H1 (cell line): Measurements from ENCODE around the gene LTN1. TPM values are rescaled to one million over a fixed set of nuclear protein-coding genes. Genes with fewer than 3 reads are reported as not detected.

Experiments
- CTCF ChIA-PET: fragments of 300-600 bp; sonication (Branson Sonifier 250); formaldehyde crosslinking; loops from one replicate; lab custom pipeline; 2021; ENCODE audit not compliant: partially characterized antibody; lab: Charles Lee
- POLR2A ChIA-PET: fragments of 300-600 bp; sonication (Branson Sonifier 250); formaldehyde crosslinking; loops from one replicate; lab custom pipeline; 2021; ENCODE audit warnings: inconsistent platforms; ENCODE audit not compliant: partially characterized antibody; lab: Charles Lee
- DNase-seq, 2 experiments: peaks; one replicate each; pipeline versions ENCODE4 v3.0.0 to v3.0.0-alpha.2; 2010 to 2022; ENCODE audit warnings: low spot score in 2 of 2, low read depth in 1 of 2, mixed read lengths in 1 of 2
- FAIRE-seq: peaks from 2 replicates; lab custom pipeline; 2011; peaks lifted over from hg19 to GRCh38; lab: Jason Lieb, UNC
- H2AFZ ChIP-seq: 2 replicates; pipeline ENCODE4 v1.8.1; 2012; ENCODE audit warnings: low read length, inconsistent platforms
- H2AK5ac ChIP-seq: 2 replicates; pipeline ENCODE4 v1.6.1; 2013; ENCODE audit warnings: low read depth, low read length
- H2BK120ac ChIP-seq: replicated peaks from 2 replicates; pipeline ENCODE3; 2013; ENCODE audit warnings: low read depth, low read length, inconsistent platforms
- H2BK12ac ChIP-seq: 2 replicates; pipeline ENCODE4 v1.6.1; 2013; ENCODE audit warnings: low read depth, low read length
- H2BK15ac ChIP-seq: 2 replicates; pipeline ENCODE4 v1.6.1; 2013; ENCODE audit warnings: low read length
- H2BK20ac ChIP-seq: 2 replicates; pipeline ENCODE4 v1.6.1; 2013; ENCODE audit warnings: low read length
- H2BK5ac ChIP-seq: 2 replicates; pipeline ENCODE4 v1.6.1; 2013; ENCODE audit warnings: low read depth, low read length
- H3K14ac ChIP-seq: 2 replicates; pipeline ENCODE4 v1.6.1; 2013; ENCODE audit warnings: inconsistent platforms; ENCODE audit not compliant: insufficient read length
- H3K18ac ChIP-seq: 2 replicates; pipeline ENCODE4 v1.6.1; 2013; ENCODE audit warnings: low read length; ENCODE audit errors: extremely low read depth
- H3K23ac ChIP-seq: 2 replicates; pipeline ENCODE4 v1.6.1; 2013; ENCODE audit warnings: inconsistent platforms; ENCODE audit not compliant: insufficient read length
- H3K23me2 ChIP-seq: 2 replicates; pipeline ENCODE4 v1.6.1; 2013; ENCODE audit warnings: low read depth, low read length
- H3K27ac ChIP-seq: 2 replicates; pipeline ENCODE4 v1.6.1; 2011; ENCODE audit warnings: low read depth, low read length, inconsistent platforms
- H3K27me3 ChIP-seq, 4 experiments: replicated peaks in 1 of 4; 1 replicate in 1 of 4; 2 replicates in 3 of 4; pipeline versions ENCODE4 v1.6.1 to v1.8.1; 2011 to 2013; ENCODE audit warnings: low read length in 3 of 4, mild to moderate bottlenecking in 3 of 4, inconsistent platforms in 2 of 4, mixed read lengths in 2 of 4, moderate library complexity in 1 of 4; ENCODE audit not compliant: control insufficient read depth in 3 of 4, insufficient read depth in 3 of 4; ENCODE audit errors: extremely low read depth in 1 of 4
- H3K36me3 ChIP-seq, 4 experiments: 2 replicates each; pipeline versions ENCODE4 v1.6.1 to v1.8.1; 2011 to 2013; ENCODE audit warnings: mild to moderate bottlenecking in 4 of 4, low read length in 3 of 4, moderate library complexity in 2 of 4, control low read depth in 1 of 4, inconsistent platforms in 1 of 4; ENCODE audit not compliant: insufficient read depth in 4 of 4, control insufficient read depth in 2 of 4
- H3K4ac ChIP-seq: replicated peaks from 2 replicates; pipeline ENCODE3; 2013; ENCODE audit warnings: low read length, low read depth, mixed read lengths, inconsistent platforms; ENCODE audit not compliant: insufficient read length
- H3K4me1 ChIP-seq, 4 experiments: replicated peaks in 1 of 4; 1 replicate in 1 of 4; 2 replicates in 3 of 4; pipeline versions ENCODE4 v1.6.1 to v1.8.1; 2011 to 2013; ENCODE audit warnings: low read length in 3 of 4, inconsistent platforms in 2 of 4, mixed read lengths in 1 of 4; ENCODE audit not compliant: insufficient read depth in 4 of 4, control insufficient read depth in 3 of 4
- H3K4me2 ChIP-seq, 2 experiments: 2 replicates each; pipeline versions ENCODE4 v1.6.1 to v1.8.1; 2011 to 2013; ENCODE audit warnings: low read depth in 2 of 2, low read length in 2 of 2, control low read depth in 1 of 2, inconsistent platforms in 1 of 2, mild to moderate bottlenecking in 1 of 2; ENCODE audit not compliant: insufficient read depth in 1 of 2
- H3K4me3 ChIP-seq, 4 experiments: fragments of 200-600, 300-600 bp in 1 of 4; sonication (generic), shearing (Covaris generic), sonication (Bioruptor Twin) in 1 of 4; 2 replicates each; pipeline versions ENCODE4 v1.5.1 to v1.8.1; 2011 to 2016; ENCODE audit warnings: low read length in 4 of 4, low read depth in 3 of 4, control low read depth in 2 of 4, inconsistent platforms in 2 of 4, mild to moderate bottlenecking in 2 of 4, mixed read lengths in 1 of 4, moderate library complexity in 1 of 4; ENCODE audit not compliant: insufficient read depth in 2 of 4; ENCODE audit errors: extremely low read depth in 1 of 4
- H3K56ac ChIP-seq: replicated peaks from 2 replicates; pipeline ENCODE3; 2013; ENCODE audit warnings: low read depth, mild to moderate bottlenecking, mixed read lengths, low read length, inconsistent platforms; ENCODE audit not compliant: insufficient read length
- H3K79me1 ChIP-seq: 2 replicates; pipeline ENCODE4 v1.6.1; 2013; ENCODE audit warnings: low read depth, low read length, control low read depth
- H3K79me2 ChIP-seq, 2 experiments: 2 replicates each; pipeline versions ENCODE4 v1.6.1 to v1.8.1; 2012 to 2013; ENCODE audit warnings: low read length in 2 of 2, mild to moderate bottlenecking in 2 of 2, inconsistent platforms in 1 of 2; ENCODE audit not compliant: insufficient read depth in 2 of 2, control insufficient read depth in 1 of 2
- H3K9ac ChIP-seq, 4 experiments: replicated peaks in 1 of 4; 1 replicate in 1 of 4; 2 replicates in 3 of 4; pipeline versions ENCODE4 v1.6.1 to v1.8.1; 2011 to 2013; ENCODE audit warnings: low read depth in 3 of 4, low read length in 3 of 4, control low read depth in 2 of 4, mild to moderate bottlenecking in 2 of 4, moderate library complexity in 2 of 4, inconsistent platforms in 1 of 4; ENCODE audit errors: extremely low read depth in 1 of 4
- H3K9me3 ChIP-seq, 2 experiments: 2 replicates each; pipeline versions ENCODE4 v1.6.1 to v1.8.1; 2012 to 2013; ENCODE audit warnings: mild to moderate bottlenecking in 2 of 2, moderate library complexity in 2 of 2, control low read depth in 1 of 2, inconsistent platforms in 1 of 2, low read depth in 1 of 2, low read length in 1 of 2, mixed read lengths in 1 of 2; ENCODE audit not compliant: insufficient read depth in 2 of 2
- H4K20me1 ChIP-seq, 2 experiments: replicated peaks in 1 of 2; 2 replicates each; pipeline versions ENCODE3 to v1.8.1; 2011 to 2013; ENCODE audit warnings: inconsistent platforms in 2 of 2, low read length in 2 of 2, mild to moderate bottlenecking in 1 of 2; ENCODE audit not compliant: insufficient read depth in 2 of 2, control insufficient read depth in 1 of 2
- H4K5ac ChIP-seq: 2 replicates; pipeline ENCODE4 v1.6.1; 2013; ENCODE audit warnings: low read length, low read depth, mixed read lengths, inconsistent platforms; ENCODE audit not compliant: insufficient read length
- H4K8ac ChIP-seq: 2 replicates; pipeline ENCODE4 v1.8.0; 2013; ENCODE audit warnings: mild to moderate bottlenecking, moderate library complexity, low read length, inconsistent platforms; ENCODE audit not compliant: insufficient read depth; ENCODE audit errors: extremely low read depth
- H4K91ac ChIP-seq: replicated peaks from 2 replicates; pipeline ENCODE3; 2013; ENCODE audit warnings: low read length, mixed read lengths, inconsistent platforms; ENCODE audit not compliant: insufficient read length
- CTBP2 ChIP-seq: IDR thresholded peaks from 2 replicates; pipeline ENCODE4 v1.7.0; 2011; ENCODE audit warnings: borderline replicate concordance, mild to moderate bottlenecking, moderate library complexity, mixed read lengths, low read length; ENCODE audit not compliant: insufficient read depth, insufficient read length
- WGBS, 2 experiments: shearing (Covaris generic) in 1 of 2; methylation state at CpG; one replicate each; pipeline versions ENCODE4 v1.1.6 to v1.1.7; 2013 to 2015; ENCODE audit warnings: low lambda C conversion rate in 2 of 2, mixed read lengths in 2 of 2, inconsistent platforms in 1 of 2, low coverage in 1 of 2, missing lambda C conversion rate in 1 of 2; ENCODE audit not compliant: insufficient replicate concordance in 2 of 2, insufficient coverage in 1 of 2, insufficient read length in 1 of 2; ENCODE audit errors: extremely low coverage in 1 of 2, missing lambda C conversion rate in 1 of 2; 5-methylcytosine and 5-hydroxymethylcytosine counted together
- polyA plus RNA-seq, 7 experiments: library from polyadenylated mRNA; depleted of rRNA in 3 of 7; stranded (reverse) in 5 of 7; unstranded in 2 of 7; fragments of >200 nt in 5 of 7; fragments of 200-250 nt in 2 of 7; gene quantifications; 1 replicate in 5 of 7; 2 replicates in 1 of 7; 4 replicates in 1 of 7; pipeline versions ENCODE4 v1.2.1 to v1.2.3, GENCODE V29; 2011 to 2013; ENCODE audit warnings: missing spikeins in 2 of 7, mixed read lengths in 2 of 7
- total RNA-seq: library from RNA; stranded (reverse); fragmentation: NEBNext Ultra II Directional; extraction: Animal tissue kit (Norgen Biotek cat#: 25700); gene quantifications from 2 replicates; pipeline ENCODE4 v1.2.1, GENCODE V29; 2021

LTN1 gene
- total and polyA plus RNA-seq, 2 of the 8 experiments (the other 6 are each of a cell fraction or from before 2014, with no cell fraction given) = 3.2 to 23.5 TPM

- Histone ChIP-seq H3K4me2 (no peak overlapping the region), H4K5ac (no peak overlapping the region), H3K27me3 (no peaks in the 10 kb centered on the region), H3K23ac (no peak overlapping the region), H3K9me3 (no peaks in the 10 kb centered on the region), H3K56ac (no peak overlapping the region), H4K20me1 (no peaks in the 10 kb centered on the region), H2AK5ac (no peak overlapping the region), H2BK15ac (no peak overlapping the region), H2BK20ac (no peak overlapping the region), H3K79me2 (no peaks in the 10 kb centered on the region), H2AFZ (no peak overlapping the region), H3K4me3 (no peak overlapping the region), H2BK12ac (no peak overlapping the region), H3K9ac (no peak overlapping the region), H3K36me3 (peaks cover 0 to 28% (median 2%) of the 10 kb centered on the region in 4 experiments; a peak in 4 of 8 replicates), H3K4ac (no peak overlapping the region), H3K27ac (no peak overlapping the region), H3K18ac (no peak overlapping the region), H3K79me1 (no peaks in the 10 kb centered on the region), H3K14ac (no peak overlapping the region), H3K23me2 (no peaks in the 10 kb centered on the region), H4K91ac (no peak overlapping the region), H4K8ac (no peak overlapping the region), H2BK5ac (no peak overlapping the region), H3K4me1 (no peaks in the 10 kb centered on the region), H2BK120ac (no peak overlapping the region)
- POLR2A ChIA-PET = interaction anchor here (0.6 kb wide), 1 partner anchor 112 kb away, joined by 3 read pairs; no protein-coding TSS in a partner anchor
- CTCF ChIA-PET = no interaction called here
- no CpG with 5 or more reads among the region's 1 CpG for WGBS, 2 experiments
- FAIRE-seq (no peak), DNase-seq (no peak)
- TF ChIP-seq CTBP2 = no peak
Observed at GRCh38 chr21:28960245-28960644, 32.4 kb downstream of the LTN1 start.
